Measurements from ENCODE around the gene SUPT20H. TPM values are rescaled to one million over a fixed set of nuclear protein-coding genes. Genes with fewer than 3 reads are reported as not detected.

Gene SUPT20H
- total and polyA plus RNA-seq, 2 of the 4 experiments (the other 2 are of a cell fraction): 46.6 to 55.1 TPM

DNA sequence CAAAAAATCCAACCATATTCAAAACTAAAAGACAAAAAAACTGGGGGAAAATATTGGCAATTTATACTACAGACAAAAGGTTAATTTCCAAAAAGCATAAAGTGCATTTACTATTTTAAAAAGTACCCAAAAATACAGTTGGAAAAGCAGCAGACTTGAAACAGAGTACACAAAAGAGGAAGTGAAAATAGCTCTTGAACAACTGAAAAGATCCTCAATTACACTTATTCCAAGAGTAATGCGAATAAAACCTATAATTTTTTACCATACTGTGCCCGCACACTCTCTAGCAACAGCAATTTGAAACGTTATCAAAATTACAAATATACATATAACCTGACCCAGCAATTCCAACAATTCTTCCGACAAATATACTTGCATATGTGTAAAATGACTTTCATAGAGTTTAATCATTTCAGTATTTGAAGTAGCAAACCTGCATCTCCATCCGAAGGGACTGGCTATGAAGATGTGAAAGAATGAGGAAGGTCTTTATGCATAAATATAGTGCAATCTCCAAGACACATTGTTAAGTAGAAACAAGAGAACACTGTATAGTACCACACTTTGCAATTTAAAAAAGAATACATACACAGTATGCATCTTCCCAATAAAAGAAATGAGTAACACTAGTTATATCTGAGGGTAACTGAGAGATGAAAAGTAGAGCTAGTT, 85.7 kb downstream of the SUPT20H start:
- no peak overlapping the region for H3K9ac ChIP-seq (ENCODE audit: low read depth, low read length)
- in situ Hi-C loops (cut with MboI; ENCODE audit: low sequenced_read_pairs) (loop anchor here (10.0 kb wide), 1 partner anchor 999 kb away; no protein-coding TSS in a partner anchor), dilution Hi-C loops (cut with HindIII; ENCODE audit: low sequenced_read_pairs, unreplicated experiment) (no loop called here), intact Hi-C loops (cut with micrococcal nuclease) (no loop called here)
- no peak overlapping the region for H3K56ac ChIP-seq (ENCODE audit: extremely low read depth, insufficient read depth, low read length)
- no peak overlapping the region for H2AFZ ChIP-seq (replicated peaks; ENCODE audit: low read length, poor library complexity)
- no peak overlapping the region for H3K4ac ChIP-seq (ENCODE audit: low read depth, low read length)
- H3K18ac ChIP-seq (ENCODE audit: low read depth, low read length): no peak overlapping the region
- ATAC-seq (ENCODE audit: low read depth): no peak
- ChIA-PET POLR2A (ENCODE audit: unreplicated experiment) (no interaction called here), CTCF (no interaction called here)
- DNase-seq: no peak
- no peak overlapping the region for H2BK15ac ChIP-seq (ENCODE audit: low read depth, low read length)
- no peaks in the 10 kb centered on the region for H3K27me3 ChIP-seq (ENCODE audit: control insufficient read depth, insufficient read depth, low read length)
- H3K14ac ChIP-seq (replicated peaks; ENCODE audit: low read depth, low read length): no peak overlapping the region
- no peak overlapping the region for H4K8ac ChIP-seq (ENCODE audit: low read depth in 2 of 2, low read length in 2 of 2)
- peaks cover 4% of the 10 kb centered on the region; the same call in 1 of the 2 replicates for H3K9me3 ChIP-seq (ENCODE audit: control insufficient read depth, insufficient read depth, low read length)
- no peak overlapping the region for H2AK5ac ChIP-seq (ENCODE audit: low read depth, low read length)
- peaks cover 25% of the 10 kb centered on the region for H3K36me3 ChIP-seq (ENCODE audit: control insufficient read depth, insufficient read depth, low read length)
- H3K23ac ChIP-seq (ENCODE audit: low read depth, low read length): no peak overlapping the region
- no peaks in the 10 kb centered on the region for H4K20me1 ChIP-seq (ENCODE audit: insufficient read depth, low read length)
- no peak overlapping the region for H2BK20ac ChIP-seq (ENCODE audit: low read depth, low read length)
- no peak overlapping the region for H4K91ac ChIP-seq (ENCODE audit: insufficient read depth, low read depth, low read length)
- H2BK120ac ChIP-seq (ENCODE audit: low read depth, low read length): no peak overlapping the region
- no peak overlapping the region for H4K5ac ChIP-seq (ENCODE audit: low read depth, low read length)
- no peak overlapping the region for H2BK5ac ChIP-seq (ENCODE audit: low read depth, low read length, poor library complexity, severe bottlenecking)
- H2AK9ac ChIP-seq (replicated peaks; ENCODE audit: low read depth, low read length, poor library complexity): no peak overlapping the region
- 100% methylated on average over 2 of the region's 5 CpGs; no CpG with 5 or more reads in 1 of the 2 experiments for WGBS, 2 experiments (ENCODE audit: extremely low coverage in 2 of 2, insufficient read length in 1 of 2)
- 0 out of 2 replicates have a peak, but pooled peaks cover under 1% of the 10 kb centered on the region for H3K9me1 ChIP-seq (ENCODE audit: insufficient read depth, low read length)
- H3K4me3 ChIP-seq (ENCODE audit: insufficient read depth, low read depth, low read length): no peak overlapping the region
- TF ChIP-seq BHLHE40 (IDR thresholded peaks at IDR 0.05; ENCODE audit: low read depth, low read length): no peak
- no peak for TF ChIP-seq FOS (IDR thresholded peaks at IDR 0.05; ENCODE audit: low read depth, low read length)
- TF ChIP-seq RAD21 (IDR thresholded peaks at IDR 0.05; ENCODE audit: low read length): no peak
- no TSS peak for BruUV-seq (replicated peaks)
- H3K4me1 ChIP-seq (ENCODE audit: control insufficient read depth, insufficient read depth, low read length): peaks cover under 1% of the 10 kb centered on the region; the same call in 1 of the 2 replicates
- H3K27ac ChIP-seq (ENCODE audit: insufficient read depth, low read length): no peak overlapping the region
- H3K79me1 ChIP-seq (ENCODE audit: low read depth in 1 of 2, low read length in 2 of 2): peaks cover 0 to 7% of the 10 kb centered on the region in 2 experiments; a peak in 2 of 4 replicates
- H3K4me2 ChIP-seq (ENCODE audit: low read depth, low read length): no peak overlapping the region

Data from IMR-90 (cell line).